SU-DHL-6 (cell line): Measurements from ENCODE around the gene SHQ1.

Experiments used
- H2AFZ ChIP-seq: fragments of 200-600 bp; sonication (generic); 2 replicates; pipeline ENCODE4 v1.6.1; 2014; ENCODE audit warnings: low read depth, mild to moderate bottlenecking, moderate library complexity, mixed read lengths, antibody characterized with exemption, low read length; ENCODE audit not compliant: severe bottlenecking
- H3F3A ChIP-seq: fragments of 200-600 bp; shearing (Covaris generic); 2 replicates; pipeline ENCODE4 v1.6.0; 2016; ENCODE audit warnings: antibody characterized with exemption, mild to moderate bottlenecking; ENCODE audit not compliant: insufficient read depth
- H3K27ac ChIP-seq: fragments of 200-600 bp; sonication (generic); 2 replicates; pipeline ENCODE4 v1.5.1; 2016; ENCODE audit warnings: low read depth, mild to moderate bottlenecking, low read length, moderate library complexity, mixed read lengths
- H3K27me3 ChIP-seq: fragments of 200-600 bp; sonication (generic), shearing (Covaris generic); 2 replicates; pipeline ENCODE4 v1.6.0; 2014; ENCODE audit warnings: mild to moderate bottlenecking, low read length
- H3K36me3 ChIP-seq: fragments of 200-600 bp; sonication (generic); 2 replicates; pipeline ENCODE4 v1.6.1; 2014; ENCODE audit warnings: mild to moderate bottlenecking, low read length, mixed read lengths
- H3K4me2 ChIP-seq: fragments of 300-600, 200-600 bp; shearing (Covaris generic), sonication (generic); 2 replicates; pipeline ENCODE4 v1.6.0; 2014; ENCODE audit warnings: low read length, low read depth, mild to moderate bottlenecking; ENCODE audit not compliant: poor library complexity, severe bottlenecking
- H3K4me3 ChIP-seq: fragments of 200-600 bp; sonication (generic); 2 replicates; pipeline ENCODE4 v1.5.1; 2014; ENCODE audit warnings: antibody characterized with exemption, low read length, mild to moderate bottlenecking, mixed read lengths; ENCODE audit not compliant: insufficient read depth, poor library complexity, severe bottlenecking
- H3K79me2 ChIP-seq: fragments of 200-600 bp; sonication (generic); 2 replicates; pipeline ENCODE4 v1.6.1; 2014; ENCODE audit warnings: mild to moderate bottlenecking, low read length, moderate library complexity; ENCODE audit not compliant: insufficient read depth
- H3K9ac ChIP-seq: fragments of 200-600 bp; sonication (generic); 2 replicates; pipeline ENCODE4 v1.7.0; 2014; ENCODE audit warnings: mild to moderate bottlenecking, low read length
- H3K9me2 ChIP-seq: fragments of 200-600 bp; sonication (generic); replicated peaks from 2 replicates; pipeline ENCODE4 v1.6.1; 2014; ENCODE audit warnings: low read length; ENCODE audit not compliant: insufficient read depth
- H3K9me3 ChIP-seq: fragments of 200-600 bp; sonication (generic); 2 replicates; pipeline ENCODE4 v1.6.1; 2014; ENCODE audit warnings: low read length, mixed read lengths; ENCODE audit not compliant: insufficient read depth
- H4K20me1 ChIP-seq: fragments of 200-600 bp; sonication (generic); 2 replicates; pipeline ENCODE4 v1.6.1; 2014; ENCODE audit warnings: low read depth, mild to moderate bottlenecking, antibody characterized with exemption, low read length, moderate library complexity, mixed read lengths
- CTCF ChIP-seq: fragments of 200-600 bp; sonication (generic); IDR thresholded peaks from one replicate; pipeline ENCODE4 v1.5.1; 2017; ENCODE audit warnings: antibody characterized with exemption, mild to moderate bottlenecking, low read length, moderate library complexity; ENCODE audit not compliant: insufficient read depth, poor library complexity, severe bottlenecking
- EZH2phosphoT487 ChIP-seq: fragments of 200-600 bp; sonication (generic), shearing (Covaris generic); conservative IDR thresholded peaks from 2 replicates; pipeline ENCODE4 v1.6.1; 2018; ENCODE audit warnings: mild to moderate bottlenecking, antibody characterized with exemption, low read length, moderate library complexity, mixed read lengths

SHQ1 gene

GRCh38 chr3:72891053-72891855 lies 43.0 kb upstream of the SHQ1 start:
- no peak overlapping the region for H2AFZ ChIP-seq
- H3K9me2 ChIP-seq, result no peaks in the 10 kb centered on the region
- 0 out of 2 replicates have a peak, but pooled peaks cover 2% of the 10 kb centered on the region for H3K27me3 ChIP-seq
- no peaks in the 10 kb centered on the region for H3K9me3 ChIP-seq
- no peak overlapping the region for H3K4me3 ChIP-seq
- TF ChIP-seq CTCF (no peak), EZH2phosphoT487 (no peak)
- no peaks in the 10 kb centered on the region for H3K36me3 ChIP-seq
- H3F3A ChIP-seq, result no peaks in the 10 kb centered on the region
- H3K4me2 ChIP-seq, result no peak overlapping the region
- H4K20me1 ChIP-seq, result no peaks in the 10 kb centered on the region
- H3K9ac ChIP-seq, result no peak overlapping the region
- no peaks in the 10 kb centered on the region for H3K79me2 ChIP-seq
- no peak overlapping the region for H3K27ac ChIP-seq

GRCh38 chr3:72890166-72890925 lies 42.1 kb upstream of the SHQ1 start:
- Histone ChIP-seq H3K9me3 (no peaks in the 10 kb centered on the region), H3K27me3 (0 out of 2 replicates have a peak, but pooled peaks cover 2% of the 10 kb centered on the region), H3K36me3 (no peaks in the 10 kb centered on the region), H3K9me2 (no peaks in the 10 kb centered on the region), H4K20me1 (no peaks in the 10 kb centered on the region), H3K9ac (no peak overlapping the region), H3K79me2 (no peaks in the 10 kb centered on the region), H3F3A (no peaks in the 10 kb centered on the region), H3K4me3 (no peak overlapping the region), H3K4me2 (no peak overlapping the region), H2AFZ (no peak overlapping the region), H3K27ac (no peak overlapping the region)
- TF ChIP-seq CTCF (no peak), EZH2phosphoT487 (no peak)

GRCh38 chr3:72889310-72890165 lies 41.3 kb upstream of the SHQ1 start:
- no peaks in the 10 kb centered on the region for H3K9me2 ChIP-seq
- no peaks in the 10 kb centered on the region for H3K79me2 ChIP-seq
- H3K27me3 ChIP-seq, result 0 out of 2 replicates have a peak, but pooled peaks cover 2% of the 10 kb centered on the region
- H3K4me3 ChIP-seq, result no peak overlapping the region
- no peaks in the 10 kb centered on the region for H4K20me1 ChIP-seq
- H3K4me2 ChIP-seq, result no peak overlapping the region
- H2AFZ ChIP-seq, result no peak overlapping the region
- no peak overlapping the region for H3K27ac ChIP-seq
- no peak overlapping the region for H3K9ac ChIP-seq
- H3K9me3 ChIP-seq, result no peaks in the 10 kb centered on the region
- no peaks in the 10 kb centered on the region for H3K36me3 ChIP-seq
- TF ChIP-seq EZH2phosphoT487, result no peak
- no peak for TF ChIP-seq CTCF
- no peaks in the 10 kb centered on the region for H3F3A ChIP-seq
